ENCODE measurements around the gene ZNF761.
A peak's percentile ranks its signal among the peaks of the same experiment; 100 is the strongest.

Gene ZNF761

DNA sequence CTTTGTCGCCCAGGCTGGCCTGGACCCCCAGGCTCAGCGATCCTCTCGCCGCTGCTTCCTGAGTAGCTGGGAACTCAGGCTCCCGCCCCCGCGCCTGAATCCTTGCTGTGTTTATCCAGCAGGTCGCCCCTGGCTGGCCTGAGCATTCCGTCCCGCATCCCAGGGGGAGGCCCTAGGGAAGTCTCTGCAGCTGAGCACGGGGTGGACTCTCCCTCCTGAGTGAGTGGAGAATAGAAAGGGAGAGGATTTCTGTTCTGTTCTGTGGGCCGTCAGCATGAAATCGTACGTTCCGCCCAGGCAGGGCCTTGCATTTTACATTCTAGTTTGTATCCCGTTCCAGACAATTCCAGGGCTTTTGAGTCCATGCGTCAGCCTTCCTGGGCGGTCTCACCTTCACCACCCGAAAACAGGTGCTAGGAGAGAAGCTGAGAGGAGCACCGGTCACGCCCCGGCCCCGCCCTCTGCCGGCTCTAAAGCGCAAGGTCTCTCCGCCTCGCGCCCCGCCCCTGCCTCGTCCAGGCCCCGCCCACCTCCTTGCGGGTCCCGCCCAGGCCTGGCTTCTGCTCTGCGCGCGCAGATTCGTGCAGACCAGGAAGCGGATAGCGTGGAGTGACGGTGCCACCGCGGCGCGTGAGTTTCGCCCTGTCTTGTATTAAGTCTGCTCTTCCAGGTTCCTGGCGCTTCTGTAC is at the start of gene ZNF761:
Gene ZNF761 (plus strand): TSS at position 586 of the 689 bp plus-strand sequence. CDS start 15,285 bp downstream, outside the sequence.
- Histone ChIP-seq H3K79me2 (ENCODE audit: low read length) (peaks cover 5% of the 10 kb centered on the region; the same call in 1 of the 2 replicates), H3K4me3 (ENCODE audit: low read length) (peak within 1 kb of the TSS; percentile 83), H3K27me3 (replicated peaks; ENCODE audit: insufficient read depth, low read length) (no peaks in the 10 kb centered on the region), H4K20me1 (ENCODE audit: insufficient read depth, low read length) (no peaks in the 10 kb centered on the region), H3K9me3 (replicated peaks; ENCODE audit: insufficient read depth, low read length) (no peaks in the 10 kb centered on the region), H3K36me3 (replicated peaks; ENCODE audit: insufficient read depth, low read length) (peaks cover 14% of the 10 kb centered on the region; the same call in 1 of the 2 replicates), H3K27ac (ENCODE audit: low read length) (peak within 1 kb of the TSS; percentile 52; the same call in 1 of the 2 replicates), H3K9ac (ENCODE audit: low read length) (peak within 1 kb of the TSS; percentile 76), H3F3A (ENCODE audit: insufficient read depth, low read length) (no peaks in the 10 kb centered on the region), H3K4me2 (ENCODE audit: low read depth, low read length) (peak within 1 kb of the TSS; percentile 86), H3K9me2 (replicated peaks; ENCODE audit: insufficient read depth, low read length) (no peaks in the 10 kb centered on the region), H3K4me1 (ENCODE audit: low read length) (no peaks in the 10 kb centered on the region), H2AFZ (ENCODE audit: low read length) (peak within 1 kb of the TSS; percentile 76)
- DNase-seq = peak; percentile 93
- no peak for TF ChIP-seq EZH2 (optimal IDR thresholded peaks at IDR 0.05; ENCODE audit: low read depth, low read length)
- TF ChIP-seq, protein P1, sequence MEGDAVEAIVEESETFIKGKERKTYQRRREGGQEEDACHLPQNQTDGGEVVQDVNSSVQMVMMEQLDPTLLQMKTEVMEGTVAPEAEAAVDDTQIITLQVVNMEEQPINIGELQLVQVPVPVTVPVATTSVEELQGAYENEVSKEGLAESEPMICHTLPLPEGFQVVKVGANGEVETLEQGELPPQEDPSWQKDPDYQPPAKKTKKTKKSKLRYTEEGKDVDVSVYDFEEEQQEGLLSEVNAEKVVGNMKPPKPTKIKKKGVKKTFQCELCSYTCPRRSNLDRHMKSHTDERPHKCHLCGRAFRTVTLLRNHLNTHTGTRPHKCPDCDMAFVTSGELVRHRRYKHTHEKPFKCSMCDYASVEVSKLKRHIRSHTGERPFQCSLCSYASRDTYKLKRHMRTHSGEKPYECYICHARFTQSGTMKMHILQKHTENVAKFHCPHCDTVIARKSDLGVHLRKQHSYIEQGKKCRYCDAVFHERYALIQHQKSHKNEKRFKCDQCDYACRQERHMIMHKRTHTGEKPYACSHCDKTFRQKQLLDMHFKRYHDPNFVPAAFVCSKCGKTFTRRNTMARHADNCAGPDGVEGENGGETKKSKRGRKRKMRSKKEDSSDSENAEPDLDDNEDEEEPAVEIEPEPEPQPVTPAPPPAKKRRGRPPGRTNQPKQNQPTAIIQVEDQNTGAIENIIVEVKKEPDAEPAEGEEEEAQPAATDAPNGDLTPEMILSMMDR (IDR thresholded peaks at IDR 0.05; ENCODE audit: low read length) = no peak
- TF ChIP-seq EZH2phosphoT487 (IDR thresholded peaks at IDR 0.05; ENCODE audit: low read length) = no peak

DNA sequence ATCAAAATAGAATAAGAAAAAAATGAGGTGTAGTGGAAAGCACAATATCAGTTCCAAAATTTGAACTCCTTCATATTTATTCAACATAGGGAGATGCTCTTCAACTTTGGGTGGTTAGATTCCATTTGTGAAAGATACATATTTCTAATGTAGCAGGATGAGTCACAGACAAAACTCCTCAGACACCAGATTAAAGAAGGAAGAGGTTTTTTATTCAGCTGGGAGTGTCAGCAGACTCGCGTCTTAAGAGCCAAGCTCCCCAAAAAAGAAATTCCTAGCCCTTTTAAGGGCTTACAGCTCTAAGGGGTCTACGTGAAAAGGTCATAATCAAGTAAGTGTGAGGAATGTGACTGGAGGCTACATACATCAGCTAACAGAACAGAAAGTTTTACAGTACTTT is 43.6 kb upstream of the ZNF761 start:
- DNase-seq = no peak
- no peak overlapping the region for H3K4me3 ChIP-seq (ENCODE audit: low read length)
- H3K36me3 ChIP-seq (replicated peaks; ENCODE audit: insufficient read depth, low read length) = no peaks in the 10 kb centered on the region
- H3K9me2 ChIP-seq (replicated peaks; ENCODE audit: insufficient read depth, low read length) = no peaks in the 10 kb centered on the region
- no peaks in the 10 kb centered on the region for H3F3A ChIP-seq (ENCODE audit: insufficient read depth, low read length)
- H3K9ac ChIP-seq (ENCODE audit: low read length) = no peak overlapping the region
- no peak overlapping the region for H3K27ac ChIP-seq (ENCODE audit: low read length)
- no peaks in the 10 kb centered on the region for H3K79me2 ChIP-seq (ENCODE audit: low read length)
- H3K4me2 ChIP-seq (ENCODE audit: low read depth, low read length) = no peak overlapping the region
- H4K20me1 ChIP-seq (ENCODE audit: insufficient read depth, low read length) = no peaks in the 10 kb centered on the region
- no peak for TF ChIP-seq EZH2 (optimal IDR thresholded peaks at IDR 0.05; ENCODE audit: low read depth, low read length)
- TF ChIP-seq, protein P1 (IDR thresholded peaks at IDR 0.05; ENCODE audit: low read length) = no peak
- TF ChIP-seq EZH2phosphoT487 (IDR thresholded peaks at IDR 0.05; ENCODE audit: low read length) = no peak
- H3K27me3 ChIP-seq (replicated peaks; ENCODE audit: insufficient read depth, low read length) = no peaks in the 10 kb centered on the region
- no peaks in the 10 kb centered on the region for H3K9me3 ChIP-seq (replicated peaks; ENCODE audit: insufficient read depth, low read length)
- H2AFZ ChIP-seq (ENCODE audit: low read length) = no peak overlapping the region
- no peaks in the 10 kb centered on the region for H3K4me1 ChIP-seq (ENCODE audit: low read length)

DNA sequence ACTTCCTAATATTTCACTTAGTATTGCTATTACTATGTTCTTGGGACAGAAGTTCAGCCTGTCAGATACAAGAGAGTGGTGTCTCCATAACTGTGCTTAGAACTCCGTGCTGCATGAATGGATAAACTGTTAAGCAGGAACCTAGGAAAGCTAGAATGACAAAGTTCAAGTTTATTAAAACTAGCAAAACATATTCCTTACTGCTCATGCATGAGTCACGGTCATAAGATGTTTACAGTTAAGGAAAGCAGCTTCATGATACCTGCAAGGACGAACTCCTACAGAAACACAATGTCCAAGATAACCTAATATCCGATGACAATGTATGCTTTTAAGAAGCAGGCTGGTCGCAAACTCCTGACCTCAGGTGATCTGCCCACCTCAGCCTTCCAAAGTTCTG is 42.9 kb upstream of the ZNF761 start:
- H3K27ac ChIP-seq (ENCODE audit: low read length) = no peak overlapping the region
- H3K9me2 ChIP-seq (replicated peaks; ENCODE audit: insufficient read depth, low read length) = no peaks in the 10 kb centered on the region
- no peaks in the 10 kb centered on the region for H3K27me3 ChIP-seq (replicated peaks; ENCODE audit: insufficient read depth, low read length)
- no peaks in the 10 kb centered on the region for H3K4me1 ChIP-seq (ENCODE audit: low read length)
- TF ChIP-seq EZH2 (optimal IDR thresholded peaks at IDR 0.05; ENCODE audit: low read depth, low read length) = no peak
- no peak for TF ChIP-seq EZH2phosphoT487 (IDR thresholded peaks at IDR 0.05; ENCODE audit: low read length)
- TF ChIP-seq, protein P1 (IDR thresholded peaks at IDR 0.05; ENCODE audit: low read length) = no peak
- H3F3A ChIP-seq (ENCODE audit: insufficient read depth, low read length) = no peaks in the 10 kb centered on the region
- no peaks in the 10 kb centered on the region for H4K20me1 ChIP-seq (ENCODE audit: insufficient read depth, low read length)
- H3K9me3 ChIP-seq (replicated peaks; ENCODE audit: insufficient read depth, low read length) = no peaks in the 10 kb centered on the region
- no peaks in the 10 kb centered on the region for H3K36me3 ChIP-seq (replicated peaks; ENCODE audit: insufficient read depth, low read length)
- no peak overlapping the region for H2AFZ ChIP-seq (ENCODE audit: low read length)
- no peaks in the 10 kb centered on the region for H3K79me2 ChIP-seq (ENCODE audit: low read length)
- H3K9ac ChIP-seq (ENCODE audit: low read length) = no peak overlapping the region
- no peak overlapping the region for H3K4me2 ChIP-seq (ENCODE audit: low read depth, low read length)
- H3K4me3 ChIP-seq (ENCODE audit: low read length) = no peak overlapping the region
- DNase-seq = no peak
